HG02970 (cell line): ENCODE measurements around the gene TAF1B.
A peak's percentile ranks its signal among the peaks of the same experiment; 100 is the strongest.

Experiments
- ATAC-seq: cut with Tn5 transposase; IDR thresholded peaks from one replicate; pipeline ENCODE4 v1.9.1; 2021; ENCODE audit warnings: mild to moderate bottlenecking, moderate library complexity, moderate number of reproducible peaks; ENCODE audit not compliant: unreplicated experiment, low FRiP score

The TAF1B gene

DNA sequence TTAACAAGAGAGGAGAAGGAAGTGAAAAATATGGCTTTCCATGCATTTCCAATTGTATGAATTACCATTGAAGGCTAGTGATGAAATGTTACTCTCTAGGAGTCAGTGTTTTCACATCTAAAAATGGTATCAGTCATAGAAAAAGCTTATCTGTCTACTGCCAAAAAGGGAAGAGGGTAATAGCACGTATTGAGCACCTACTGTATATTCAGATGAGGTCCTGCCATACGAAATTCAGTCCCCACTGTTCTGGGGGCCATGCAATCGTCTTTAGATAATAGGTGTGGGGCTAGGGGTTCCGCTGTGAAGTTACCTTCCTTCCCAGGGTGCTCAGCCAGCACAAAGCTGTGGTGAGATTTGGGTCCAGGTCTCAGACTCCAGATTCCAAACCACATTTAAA lies 94.0 kb downstream of the TAF1B start:
- no peak for ATAC-seq

GRCh38 chr2:9937968-9938367 lies 94.7 kb downstream of the TAF1B start:
- ATAC-seq, result no peak

DNA sequence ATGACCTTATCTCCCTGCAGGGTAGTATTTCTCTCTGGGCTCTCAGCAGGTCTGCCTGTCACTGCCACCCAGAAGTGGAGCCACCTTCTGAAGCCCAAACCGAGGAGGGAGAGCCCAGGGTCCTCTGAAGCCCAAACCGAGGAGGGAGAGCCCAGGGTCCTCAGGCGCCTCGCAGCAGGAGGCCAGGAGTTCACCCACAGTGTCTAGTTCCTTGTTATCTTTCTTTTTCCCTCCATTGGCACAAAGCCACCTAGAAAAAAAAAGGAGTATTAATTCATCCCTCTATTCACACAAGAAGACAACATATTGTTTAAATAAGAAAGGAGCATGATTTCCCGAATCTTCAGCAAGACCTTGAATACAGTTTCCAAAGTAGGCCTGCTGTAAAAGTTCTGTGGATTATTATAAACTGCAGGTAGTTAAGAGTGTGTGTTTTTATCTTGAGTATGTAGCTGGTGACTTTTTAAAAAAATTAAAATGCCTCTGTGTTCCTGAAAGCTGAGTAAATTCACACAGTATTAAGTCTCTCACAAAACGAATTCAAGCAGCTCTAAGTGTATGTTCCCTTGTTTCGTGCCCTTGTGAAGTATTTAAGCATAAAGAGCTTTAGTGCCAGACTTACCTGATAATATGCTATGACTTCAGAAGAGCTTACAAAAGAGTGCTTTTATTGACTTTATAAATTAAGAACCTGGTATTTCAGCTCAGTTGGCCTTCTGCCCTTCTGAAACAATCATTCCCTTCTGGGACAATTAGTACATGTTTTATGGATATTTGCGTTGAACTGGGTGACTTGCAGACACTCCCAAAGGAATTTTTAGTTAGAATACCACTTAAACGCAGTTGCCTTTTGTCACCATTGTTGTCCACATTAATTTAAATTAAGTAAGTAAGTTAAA lies 96.6 kb downstream of the TAF1B start:
- ATAC-seq, result no peak

DNA sequence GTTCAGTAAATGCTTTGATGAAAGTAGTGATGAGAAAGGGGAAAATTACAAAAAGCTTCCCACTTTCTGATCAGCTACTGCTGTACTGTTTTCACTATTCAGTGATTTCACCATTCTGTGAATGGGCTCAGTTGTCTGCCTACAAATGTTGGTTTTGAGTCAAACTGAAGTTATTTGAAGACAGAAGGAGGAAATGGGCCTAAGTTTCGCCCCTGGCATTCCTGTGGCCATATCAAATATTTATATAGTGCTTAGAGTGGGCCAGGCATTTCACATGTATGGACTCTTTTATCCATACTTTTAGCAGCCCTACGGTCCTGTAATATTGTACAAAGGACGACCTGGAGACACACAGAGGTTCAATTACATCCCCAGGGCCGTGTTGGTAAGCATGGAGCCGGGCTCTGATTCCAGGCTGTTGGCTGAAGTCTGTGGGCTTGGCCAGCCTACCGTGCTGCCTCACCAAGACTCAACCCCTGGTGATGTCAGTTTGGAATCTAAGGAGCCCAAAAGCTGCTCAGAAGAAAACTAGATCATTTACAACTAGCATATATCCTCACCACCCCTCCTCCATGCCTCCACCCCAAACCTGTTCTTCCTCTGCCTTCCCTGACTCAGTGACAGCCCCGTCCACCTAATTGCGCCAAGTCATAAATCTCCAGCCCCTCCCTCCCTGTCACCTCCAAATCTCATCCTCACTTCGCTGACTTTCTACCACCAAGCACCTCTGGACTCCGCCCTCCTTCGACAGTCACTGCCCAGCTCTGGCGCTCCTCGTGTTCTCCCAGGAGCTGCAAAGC lies 98.1 kb downstream of the TAF1B start:
- no peak for ATAC-seq

DNA sequence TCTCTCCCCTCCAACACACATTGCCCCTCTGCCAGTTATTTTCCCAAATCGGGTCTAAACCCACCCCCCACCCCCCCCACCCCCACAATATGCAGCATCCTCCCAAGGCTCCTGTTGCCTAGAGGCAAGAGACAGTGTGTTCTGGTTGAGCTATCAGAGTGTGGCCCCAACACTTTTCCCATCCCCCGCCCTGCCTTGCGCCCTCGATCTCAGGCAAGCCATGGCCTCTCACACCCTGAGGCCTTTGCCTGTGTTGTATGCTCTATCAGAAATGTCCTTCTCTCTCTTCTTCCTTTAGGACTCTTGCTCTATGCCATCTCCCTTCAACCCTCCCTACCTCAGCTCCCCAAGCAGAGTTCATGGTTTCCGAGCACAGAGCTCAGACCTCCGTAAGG lies 98.7 kb downstream of the TAF1B start:
- no peak for ATAC-seq

- no peak for ATAC-seq
Measured at GRCh38 chr2:9944330-9944758, 101.1 kb downstream of the TAF1B start.

DNA sequence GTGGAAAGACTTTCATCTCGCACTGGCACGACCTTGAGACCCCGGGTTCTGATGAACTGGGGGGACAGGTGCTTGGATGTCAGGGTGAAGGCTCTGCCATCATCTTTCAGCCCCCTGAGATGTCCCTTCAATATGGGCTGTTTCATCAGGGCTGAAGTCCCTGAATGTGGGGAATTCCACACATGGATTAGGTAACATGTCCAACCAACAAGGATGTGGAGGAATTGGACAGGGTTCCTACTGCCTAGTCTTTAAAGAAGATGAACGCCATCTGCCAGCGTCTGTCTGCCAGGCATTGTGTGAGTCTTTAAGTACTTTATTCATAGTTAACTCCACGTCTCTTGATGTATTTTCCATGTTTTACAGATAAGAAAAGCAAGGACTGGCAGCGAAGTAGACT lies 102.3 kb downstream of the TAF1B start:
- ATAC-seq, result no peak

GRCh38 chr2:9946076-9946475 lies 102.8 kb downstream of the TAF1B start:
- no peak for ATAC-seq

DNA sequence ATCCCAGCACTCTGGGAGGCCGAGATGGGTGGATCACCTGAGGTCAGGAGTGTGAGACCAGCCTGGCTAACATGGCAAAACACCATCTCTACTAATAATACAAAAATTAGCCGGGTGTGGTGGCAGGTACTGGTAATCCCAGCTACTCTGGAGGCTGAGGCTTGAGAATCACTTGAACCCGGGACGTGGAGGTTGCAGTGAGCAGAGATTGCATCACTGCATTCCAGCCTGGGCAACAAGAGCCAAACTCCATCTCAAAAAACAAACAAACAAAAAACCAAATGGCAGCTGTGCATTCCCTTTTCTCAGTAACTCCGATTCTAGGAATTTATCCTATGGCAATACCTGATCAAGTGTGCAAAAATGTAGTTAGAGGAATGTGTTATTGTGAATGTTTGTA lies 103.5 kb downstream of the TAF1B start:
- no peak for ATAC-seq

GRCh38 chr2:9948721-9949120 lies 105.4 kb downstream of the TAF1B start:
- no peak for ATAC-seq

DNA sequence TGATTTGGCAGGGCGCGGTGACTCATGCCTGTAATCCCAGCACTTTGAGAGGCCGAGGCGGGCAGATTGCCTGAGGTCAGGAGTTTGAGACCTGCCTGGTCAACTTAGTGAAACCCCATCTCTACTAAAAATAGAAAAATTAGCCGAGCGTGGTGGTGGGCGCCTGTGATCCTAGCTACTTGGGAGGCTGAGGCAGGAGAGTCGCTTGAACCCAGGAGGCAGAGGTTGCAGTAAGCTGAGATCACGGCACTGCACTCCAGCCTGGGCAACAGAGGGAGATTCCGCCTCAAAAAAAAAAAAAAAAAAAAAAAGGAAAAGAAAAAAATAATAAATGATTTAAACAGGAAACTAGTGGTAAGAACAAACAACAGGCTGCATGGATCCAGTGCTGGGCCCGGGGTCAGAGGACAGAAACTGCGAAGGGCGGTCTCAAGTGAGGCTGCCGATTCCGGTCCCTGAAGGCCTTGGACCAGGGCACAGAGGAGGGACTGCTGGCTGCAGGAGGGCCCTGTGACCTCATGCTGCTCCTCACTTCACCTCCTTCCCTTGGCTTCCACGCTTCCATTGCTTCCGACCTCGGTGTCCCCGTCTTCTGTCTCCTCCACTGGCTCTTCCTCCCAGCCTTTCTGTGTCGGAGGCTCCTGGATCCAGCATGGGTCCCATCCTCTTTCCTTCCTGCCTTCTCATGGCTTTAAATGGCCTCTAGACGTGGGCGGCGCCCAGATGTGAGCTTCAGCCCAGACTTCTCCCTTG lies 106.1 kb downstream of the TAF1B start:
- no peak for ATAC-seq

- ATAC-seq, result no peak
Measured at GRCh38 chr2:9949992-9950520, 106.8 kb downstream of the TAF1B start.

GRCh38 chr2:9950521-9951271 lies 107.4 kb downstream of the TAF1B start:
- ATAC-seq, result no peak

DNA sequence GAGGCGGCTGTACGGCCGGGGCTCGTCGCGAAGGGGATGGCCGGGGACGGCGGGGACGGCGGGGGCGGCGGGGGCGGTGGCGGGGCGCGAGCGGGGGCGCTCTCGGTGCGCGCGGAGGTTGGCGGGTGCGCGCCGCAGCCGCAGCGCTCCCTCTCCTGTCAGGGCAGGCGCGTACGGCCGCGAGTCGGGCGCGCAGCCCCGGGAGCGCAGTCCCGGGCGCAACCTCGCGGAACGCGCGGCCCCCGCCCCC lies 107.9 kb downstream of the TAF1B start:
- ATAC-seq, result no peak

DNA sequence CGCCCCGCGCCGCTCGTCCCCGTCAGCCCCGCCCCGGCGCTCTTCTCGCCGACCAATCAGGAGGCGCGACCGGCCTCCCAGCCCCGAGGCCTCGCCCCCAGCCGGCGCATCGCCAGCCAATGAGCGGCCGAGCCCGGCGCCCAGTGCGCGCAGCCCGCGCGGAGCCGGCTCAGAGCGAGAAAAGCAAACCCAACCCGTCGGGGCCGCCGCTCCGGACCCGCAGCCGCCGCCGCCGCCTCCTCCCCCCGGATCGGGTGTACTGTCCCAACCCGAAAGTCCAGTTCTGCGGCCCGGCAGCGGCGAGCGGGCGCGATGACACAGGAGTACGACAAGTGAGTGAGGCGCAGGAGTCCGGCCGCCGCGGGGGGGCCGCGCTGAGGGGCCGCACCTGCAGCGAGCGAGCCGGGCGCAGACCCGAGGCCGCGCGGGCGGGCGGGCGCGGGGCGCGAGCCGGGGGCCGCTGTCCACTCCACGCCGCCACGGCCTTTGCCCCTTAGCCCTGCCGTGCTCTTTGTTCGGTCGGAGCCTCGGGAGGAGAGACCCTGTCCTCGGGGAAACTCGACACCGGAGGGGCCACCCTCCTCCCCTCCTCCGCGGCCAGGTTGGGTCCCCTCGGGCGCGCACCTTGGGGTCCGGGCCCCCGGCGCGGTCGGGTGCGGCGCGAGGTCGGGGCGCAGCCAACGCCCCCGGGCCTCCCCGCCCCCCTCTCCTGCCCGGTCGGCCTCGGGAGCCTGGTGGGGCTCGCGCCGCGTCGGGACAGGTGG lies 108.4 kb downstream of the TAF1B start, which contains the start of gene GRHL1:
Gene GRHL1, plus strand, starts transcription at position 172 of the 764 bp plus-strand sequence. Its CDS starts 141 bp downstream, at position 313.
- peak; percentile 96 for ATAC-seq

DNA sequence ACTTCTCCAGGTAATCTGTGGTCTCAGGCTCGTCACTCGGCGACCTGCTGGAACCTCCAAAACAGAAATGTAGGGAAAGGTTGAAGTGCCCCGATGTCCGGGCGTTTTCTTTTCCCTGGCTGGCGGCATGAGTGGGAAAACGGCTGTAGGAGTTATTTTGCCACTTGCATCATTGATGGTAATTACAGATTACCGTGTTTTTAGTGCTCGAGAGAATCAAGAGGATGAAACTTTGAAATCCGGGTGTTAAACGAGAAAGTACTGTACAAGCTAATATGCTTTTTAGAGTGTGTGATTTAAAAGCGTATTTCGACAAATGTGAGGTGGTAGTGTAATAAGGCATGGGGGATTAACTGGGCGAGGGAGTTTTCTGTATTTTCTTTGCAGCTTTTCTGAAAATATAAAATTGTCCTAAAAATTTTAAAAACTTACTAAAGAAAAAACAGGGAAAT lies 109.0 kb downstream of the TAF1B start:
- no peak for ATAC-seq

DNA sequence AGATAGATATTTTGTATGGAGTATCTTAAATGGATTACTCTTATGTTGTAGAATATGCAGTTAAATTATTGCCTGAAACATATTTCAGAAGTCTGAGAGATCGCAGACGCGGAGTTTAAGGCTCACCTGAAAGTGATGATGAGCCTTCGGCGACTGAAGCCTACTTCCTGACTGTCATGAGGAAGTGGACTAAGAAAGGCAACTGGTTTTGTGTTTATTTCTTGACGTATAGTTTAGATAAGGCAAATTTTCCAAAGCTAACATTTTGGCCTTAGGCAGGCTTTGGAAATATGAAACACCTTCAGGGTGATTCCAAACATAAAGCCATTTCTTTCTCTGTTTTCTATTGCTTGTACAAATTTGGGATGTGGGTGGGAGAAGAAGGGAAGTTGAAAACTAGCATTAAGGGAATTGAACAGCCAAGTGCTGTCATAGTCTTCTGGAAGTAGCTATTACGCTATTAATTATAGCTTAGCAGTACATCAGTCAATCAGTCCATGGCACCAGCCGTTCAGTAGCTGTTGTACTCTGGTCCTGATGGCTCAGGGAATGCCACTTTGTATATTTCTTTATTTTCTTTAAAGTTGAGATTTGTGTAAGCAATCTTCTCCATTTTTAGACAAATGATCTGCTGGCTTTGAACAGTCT lies 109.7 kb downstream of the TAF1B start:
- no peak for ATAC-seq

- ATAC-seq, result no peak
Measured at GRCh38 chr2:9954136-9954535, 110.9 kb downstream of the TAF1B start.

DNA sequence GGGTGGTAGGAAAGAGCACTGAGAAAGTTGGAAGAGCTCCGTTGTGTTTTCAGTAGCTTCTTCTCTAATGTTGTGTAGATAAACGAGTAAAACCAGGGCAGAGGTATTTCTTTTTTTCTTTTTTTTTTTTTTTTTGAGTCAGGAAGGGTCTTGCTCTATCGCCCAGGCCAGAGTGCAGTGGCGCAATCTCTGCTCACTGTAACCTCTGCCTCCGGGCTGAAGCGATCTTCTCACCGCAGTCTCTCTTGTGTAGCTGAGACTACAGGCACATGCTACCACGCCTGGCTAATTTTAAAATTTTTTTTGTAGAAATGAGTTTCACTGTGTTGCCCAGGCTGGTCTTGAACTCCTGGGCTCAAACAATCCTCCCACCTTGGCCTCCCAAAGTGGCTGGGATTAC lies 114.8 kb downstream of the TAF1B start:
- no peak for ATAC-seq
